DMS53 (cell line): Measurements from ENCODE around the gene OR2V1.
"Not testable (repeated sequence)": the region's sequence is repeated elsewhere in the genome, so short reads cannot be mapped to it uniquely, and the experiment has no call there.

ENCODE experiments used
- DNase-seq: peaks from one replicate; lab custom pipeline; 2025; lab: John Stamatoyannopoulos, UW

OR2V1 gene

GRCh38 chr5:181160152-181160754 lies 29.3 kb upstream of the OR2V1 start:
- DNase-seq = peak; percentile 53

- peak; percentile 92 for DNase-seq
Observed at GRCh38 chr5:181159286-181160151, 28.6 kb upstream of the OR2V1 start.

- no peak for DNase-seq
Observed at GRCh38 chr5:181158869-181159268, 27.9 kb upstream of the OR2V1 start.

- no peak for DNase-seq
Observed at GRCh38 chr5:181156758-181157157, 25.8 kb upstream of the OR2V1 start.

- no peak for DNase-seq
Observed at GRCh38 chr5:181153814-181154213, 22.8 kb upstream of the OR2V1 start.

GRCh38 chr5:181152406-181152805 lies 21.4 kb upstream of the OR2V1 start:
- DNase-seq = no peak

- DNase-seq = no peak
Observed at GRCh38 chr5:181151146-181151545, 20.2 kb upstream of the OR2V1 start.

- DNase-seq = no peak
Observed at GRCh38 chr5:181149806-181150733, 19.1 kb upstream of the OR2V1 start.

GRCh38 chr5:181149355-181149754 lies 18.4 kb upstream of the OR2V1 start:
- DNase-seq = no peak

GRCh38 chr5:181146927-181147636 lies 16.1 kb upstream of the OR2V1 start, which contains the start of gene OR2V2:
Gene OR2V2 (plus strand): TSS chr5:181147586. CDS start chr5:181154943, 7,357 bp downstream.
- DNase-seq = not testable (repeated sequence)

GRCh38 chr5:181145133-181145532 lies 14.2 kb upstream of the OR2V1 start:
- no peak for DNase-seq

GRCh38 chr5:181142054-181142453 lies 11.1 kb upstream of the OR2V1 start:
- no peak for DNase-seq

- no peak for DNase-seq
Observed at GRCh38 chr5:181140766-181141165, 9.8 kb upstream of the OR2V1 start.

- DNase-seq = peak; percentile 17
Observed at GRCh38 chr5:181138258-181138657, 7.3 kb upstream of the OR2V1 start.

GRCh38 chr5:181136361-181136955 lies 5.5 kb upstream of the OR2V1 start:
- no peak for DNase-seq

- no peak for DNase-seq
Observed at GRCh38 chr5:181134259-181134658, 3.3 kb upstream of the OR2V1 start.

GRCh38 chr5:181133610-181134231 lies 2.8 kb upstream of the OR2V1 start:
- peak; percentile 20 for DNase-seq

- no peak for DNase-seq
Observed at GRCh38 chr5:181133083-181133482, 2.1 kb upstream of the OR2V1 start.

GRCh38 chr5:181131514-181131913 lies 545 bp upstream of the OR2V1 start:
- no peak for DNase-seq

- DNase-seq = not testable (repeated sequence)
Observed at GRCh38 chr5:181130081-181130480, 888 bp downstream of the OR2V1 start.

- DNase-seq = no peak
Observed at GRCh38 chr5:181129601-181130000, 1.4 kb downstream of the OR2V1 start.
